HCT116 (cell line): ENCODE results near the gene SLC35C1. TPM values are rescaled to one million over a fixed set of nuclear protein-coding genes. Genes with fewer than 3 reads are reported as not detected.

Source experiments
- ATAC-seq: fragments of 200-7000 bp; cut with Tn5 transposase; 2 replicates; pipeline ENCODE4 v1.9.1; 2020; ENCODE audit warnings: mild to moderate bottlenecking, moderate library complexity
- BruUV-seq: library from RNA; stranded (reverse); fragments of 400-500 nt; replicated peaks from 2 replicates; lab custom pipeline; 2021; lab: Mats Ljungman, UMichigan
- CTCF ChIA-PET: fragments of 300-600 bp; sonication (Branson Sonifier 250); formaldehyde crosslinking; loops from one replicate; lab custom pipeline; 2021; ENCODE audit warnings: antibody characterized with exemption; lab: Charles Lee
- POLR2A ChIA-PET: fragments of 300-600, 350-600 bp; sonication (Branson Sonifier 250); formaldehyde crosslinking; loops from one replicate; lab custom pipeline; 2021; ENCODE audit warnings: antibody characterized with exemption; lab: Charles Lee
- RAD21 ChIA-PET, 2 experiments: fragments of 300-600 bp; sonication (Branson Sonifier 250); formaldehyde crosslinking; loops; one replicate each; lab custom pipeline; 2023; ENCODE audit warnings: low total read pairs in 2 of 2; ENCODE audit not compliant: uncharacterized antibody in 2 of 2, unreplicated experiment in 2 of 2, low non-redundant PET in 1 of 2; lab: Charles Lee
- DNase-seq: peaks from one replicate; pipeline ENCODE4 v3.0.0-alpha.2; 2010; ENCODE audit warnings: low read depth, low spot score
- H2AFZ ChIP-seq: fragments of 200-600 bp; shearing (Covaris generic), sonication (generic); 2 replicates; pipeline ENCODE4 v1.6.1; 2017; ENCODE audit warnings: low read depth, mixed run types, mixed read lengths, antibody characterized with exemption, low read length; ENCODE audit not compliant: poor library complexity, severe bottlenecking
- H3K27ac ChIP-seq: 2 replicates; pipeline ENCODE4 v1.5.1; 2012; ENCODE audit warnings: low read depth, low read length
- H3K27me3 ChIP-seq: fragments of 200-600 bp; sonication (generic); 2 replicates; pipeline ENCODE4 v1.6.1; 2016; ENCODE audit warnings: mixed run types, low read length, mixed read lengths; ENCODE audit not compliant: insufficient read depth
- H3K36me3 ChIP-seq, 2 experiments: fragments of 200-500 bp in 1 of 2; fragments of 200-600 bp in 1 of 2; sonication (Bioruptor generic) in 1 of 2; sonication (generic) in 1 of 2; 2 replicates each; pipeline versions ENCODE4 v1.5.1 to v1.6.1; 2014 to 2016; ENCODE audit warnings: low read length in 2 of 2, inconsistent platforms in 1 of 2, mixed read lengths in 1 of 2, mixed run types in 1 of 2; ENCODE audit not compliant: insufficient read depth in 2 of 2, control insufficient read depth in 1 of 2
- H3K4me1 ChIP-seq, 2 experiments: fragments of 200-600 bp in 1 of 2; sonication (generic) in 1 of 2; 2 replicates each; pipeline versions ENCODE4 v1.5.1 to v1.6.1; 2012 to 2017; ENCODE audit warnings: low read length in 2 of 2, inconsistent platforms in 1 of 2, mild to moderate bottlenecking in 1 of 2, mixed read lengths in 1 of 2, mixed run types in 1 of 2, moderate library complexity in 1 of 2; ENCODE audit not compliant: insufficient read depth in 2 of 2, control insufficient read depth in 1 of 2
- H3K4me2 ChIP-seq: fragments of 200-600 bp; sonication (generic); 2 replicates; pipeline ENCODE4 v1.6.1; 2017; ENCODE audit warnings: mixed run types, low read length, mixed read lengths
- H3K4me3 ChIP-seq, 2 experiments: fragments of 200-600 bp in 1 of 2; sonication (generic) in 1 of 2; replicated peaks in 1 of 2; 2 replicates each; pipeline ENCODE4 v1.5.1; 2011 to 2016; ENCODE audit warnings: low read length in 2 of 2, control low read depth in 1 of 2, low read depth in 1 of 2, mild to moderate bottlenecking in 1 of 2, mixed read lengths in 1 of 2, mixed run types in 1 of 2
- H3K79me2 ChIP-seq: fragments of 200-600 bp; sonication (generic); 2 replicates; pipeline ENCODE4 v1.6.1; 2017; ENCODE audit warnings: mild to moderate bottlenecking, mixed run types, low read length, moderate library complexity, mixed read lengths; ENCODE audit not compliant: insufficient read depth
- H3K9ac ChIP-seq: fragments of 200-600 bp; sonication (generic); 2 replicates; pipeline ENCODE4 v1.6.1; 2016; ENCODE audit warnings: low read length, mixed read lengths
- H3K9me2 ChIP-seq: fragments of 200-600 bp; sonication (generic), shearing (Covaris generic); 2 replicates; pipeline ENCODE4 v1.6.1; 2017; ENCODE audit warnings: mixed run types, mild to moderate bottlenecking, moderate library complexity; ENCODE audit not compliant: insufficient read depth
- H3K9me3 ChIP-seq, 2 experiments: fragments of 200-500 bp in 1 of 2; fragments of 200-600 bp in 1 of 2; sonication (Bioruptor generic) in 1 of 2; sonication (generic) in 1 of 2; 2 replicates each; pipeline ENCODE4 v1.6.1; 2014 to 2017; ENCODE audit warnings: low read length in 2 of 2, mixed read lengths in 2 of 2, inconsistent platforms in 1 of 2, low read depth in 1 of 2, mild to moderate bottlenecking in 1 of 2, mixed run types in 1 of 2, moderate library complexity in 1 of 2; ENCODE audit not compliant: control insufficient read depth in 1 of 2, insufficient read depth in 1 of 2
- H4K20me1 ChIP-seq: fragments of 200-600 bp; sonication (generic), shearing (Covaris generic); 2 replicates; pipeline ENCODE4 v1.6.1; 2017; ENCODE audit warnings: mixed run types, mild to moderate bottlenecking, moderate library complexity; ENCODE audit not compliant: insufficient read depth
- CBX3 ChIP-seq: IDR thresholded peaks from 2 replicates; pipeline ENCODE4 v1.6.1; 2012; ENCODE audit warnings: low read depth
- EGR1 ChIP-seq: IDR thresholded peaks from 2 replicates; pipeline ENCODE4 v1.6.1; 2012; ENCODE audit warnings: low read depth
- ELF1 ChIP-seq: IDR thresholded peaks from 2 replicates; pipeline ENCODE4 v1.6.1; 2012; ENCODE audit warnings: low read depth, borderline replicate concordance
- EZH2 ChIP-seq: fragments of 200-600 bp; sonication (generic); IDR thresholded peaks from 2 replicates; pipeline ENCODE4 v1.6.1; 2017; ENCODE audit warnings: antibody characterized with exemption, mixed run types
- FOSL1 ChIP-seq: IDR thresholded peaks from 2 replicates; pipeline ENCODE4 v1.6.1; 2012; ENCODE audit warnings: low read depth
- JUND ChIP-seq: IDR thresholded peaks from 2 replicates; pipeline ENCODE4 v1.6.1; 2012
- POLR2A ChIP-seq: IDR thresholded peaks from 2 replicates; pipeline ENCODE4 v1.7.0; 2011; ENCODE audit warnings: borderline replicate concordance; ENCODE audit not compliant: insufficient read depth, insufficient read length; ENCODE audit errors: extremely low read depth
- POLR2AphosphoS5 ChIP-seq: IDR thresholded peaks from 2 replicates; pipeline ENCODE4 v1.6.1; 2011; ENCODE audit warnings: mild to moderate bottlenecking, low read depth, low read length, moderate library complexity
- SIN3A ChIP-seq: IDR thresholded peaks from 2 replicates; pipeline ENCODE4 v1.6.1; 2012; ENCODE audit warnings: low read depth
- SRF ChIP-seq: IDR thresholded peaks from 2 replicates; pipeline ENCODE4 v1.6.1; 2012; ENCODE audit warnings: low read depth
- TCF7L2 ChIP-seq: IDR thresholded peaks from 2 replicates; pipeline ENCODE4 v1.7.0; 2011; ENCODE audit warnings: borderline replicate concordance, inconsistent platforms; ENCODE audit not compliant: insufficient read depth, insufficient read length; ENCODE audit errors: extremely low read depth
- intact Hi-C: fragments of 100-400 bp; cut with micrococcal nuclease; formaldehyde crosslinking; loops from 2 replicates; pipeline ENCODE4 v1.10.0; 2022
- total RNA-seq: library from RNA; stranded (reverse); gene quantifications from one replicate; pipeline ENCODE4 v1.2.1, GENCODE V29; 2021; ENCODE audit not compliant: unreplicated experiment
- TF ChIP-seq, protein P1 (sequence below): IDR thresholded peaks from 2 replicates; pipeline ENCODE4 v1.6.1; 2012
- TF ChIP-seq, protein P2 (sequence below): IDR thresholded peaks from 2 replicates; pipeline ENCODE4 v1.6.1; 2012
- TF ChIP-seq, protein P3 (sequence below), 3 experiments: fragments of 200-600 bp in 1 of 3; sonication (generic) in 1 of 3; IDR thresholded peaks in 2 of 3; conservative IDR thresholded peaks in 1 of 3; 2 replicates each; pipeline ENCODE4 v1.5.1; 2012 to 2017; ENCODE audit warnings: low read depth in 2 of 3, low read length in 2 of 3, antibody characterized with exemption in 1 of 3, borderline replicate concordance in 1 of 3, control low read depth in 1 of 3, mild to moderate bottlenecking in 1 of 3, mixed read lengths in 1 of 3, mixed run types in 1 of 3, moderate library complexity in 1 of 3; ENCODE audit not compliant: insufficient read depth in 1 of 3

The SLC35C1 gene
- total RNA-seq, 1 experiment from 2014 or later: 18.2 TPM

DNA sequence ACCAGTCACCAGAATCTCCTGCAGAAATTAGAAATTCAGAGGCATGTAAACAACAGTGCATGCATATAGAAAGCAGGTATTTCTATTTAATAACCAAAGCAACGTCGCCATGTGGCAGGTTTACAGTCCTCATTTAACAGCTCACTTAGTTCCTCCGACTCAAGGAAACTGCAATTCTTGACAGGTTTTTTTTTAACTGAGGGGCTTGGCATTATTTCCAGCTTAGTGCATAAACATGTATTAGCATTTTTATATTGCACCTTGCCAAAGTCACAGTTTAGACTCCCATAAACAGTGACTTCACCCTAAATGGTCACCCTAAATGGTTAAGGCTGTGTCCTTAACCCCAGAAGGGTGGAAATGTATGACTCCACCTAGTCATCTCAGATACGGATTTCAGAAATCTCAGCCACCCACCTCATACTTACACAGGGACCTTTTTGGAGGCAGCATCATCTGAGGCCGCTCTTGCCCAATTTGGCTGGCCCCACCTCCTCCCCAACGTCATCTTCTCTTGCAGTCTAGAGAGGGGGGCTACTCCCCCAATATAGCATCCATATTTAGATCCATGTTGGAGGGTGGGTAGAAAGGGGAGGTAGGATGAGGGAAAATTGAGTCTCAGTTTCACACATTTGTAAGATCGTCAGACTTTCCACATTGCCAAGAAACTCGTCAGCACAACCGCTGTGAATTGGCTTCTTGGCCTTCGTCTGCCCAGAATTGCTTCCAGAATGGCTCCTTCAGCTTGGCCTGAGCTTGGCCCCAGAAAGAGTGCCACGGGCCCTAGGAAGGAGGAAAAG is 31.8 kb upstream of the SLC35C1 start:
- Histone ChIP-seq H3K79me2 (no peaks in the 10 kb centered on the region), H3K36me3 (no peaks in the 10 kb centered on the region), H3K4me2 (no peak overlapping the region), H3K4me1 (peaks cover 0 to 7% of the 10 kb centered on the region in 2 experiments; a peak in 1 of 4 replicates), H3K27ac (no peak overlapping the region), H3K9ac (no peak overlapping the region), H3K9me3 (no peaks in the 10 kb centered on the region), H3K9me2 (no peaks in the 10 kb centered on the region), H3K27me3 (no peaks in the 10 kb centered on the region), H4K20me1 (no peaks in the 10 kb centered on the region), H3K4me3 (no peak overlapping the region), H2AFZ (no peak overlapping the region)
- ChIA-PET CTCF (interaction anchor here (1.2 kb wide), 1 partner anchor 114 kb away, joined by 3 read pairs; no protein-coding TSS in a partner anchor), POLR2A (no interaction called here), RAD21 (no interaction called here)
- ATAC-seq (no peak), DNase-seq (no peak)
- BruUV-seq: no TSS peak
- intact Hi-C loops: loop anchor here (1.0 kb wide), 1 partner anchor 663 kb away; no protein-coding TSS in a partner anchor
- TF ChIP-seq, protein P1, sequence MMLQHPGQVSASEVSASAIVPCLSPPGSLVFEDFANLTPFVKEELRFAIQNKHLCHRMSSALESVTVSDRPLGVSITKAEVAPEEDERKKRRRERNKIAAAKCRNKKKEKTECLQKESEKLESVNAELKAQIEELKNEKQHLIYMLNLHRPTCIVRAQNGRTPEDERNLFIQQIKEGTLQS: no peak

DNA sequence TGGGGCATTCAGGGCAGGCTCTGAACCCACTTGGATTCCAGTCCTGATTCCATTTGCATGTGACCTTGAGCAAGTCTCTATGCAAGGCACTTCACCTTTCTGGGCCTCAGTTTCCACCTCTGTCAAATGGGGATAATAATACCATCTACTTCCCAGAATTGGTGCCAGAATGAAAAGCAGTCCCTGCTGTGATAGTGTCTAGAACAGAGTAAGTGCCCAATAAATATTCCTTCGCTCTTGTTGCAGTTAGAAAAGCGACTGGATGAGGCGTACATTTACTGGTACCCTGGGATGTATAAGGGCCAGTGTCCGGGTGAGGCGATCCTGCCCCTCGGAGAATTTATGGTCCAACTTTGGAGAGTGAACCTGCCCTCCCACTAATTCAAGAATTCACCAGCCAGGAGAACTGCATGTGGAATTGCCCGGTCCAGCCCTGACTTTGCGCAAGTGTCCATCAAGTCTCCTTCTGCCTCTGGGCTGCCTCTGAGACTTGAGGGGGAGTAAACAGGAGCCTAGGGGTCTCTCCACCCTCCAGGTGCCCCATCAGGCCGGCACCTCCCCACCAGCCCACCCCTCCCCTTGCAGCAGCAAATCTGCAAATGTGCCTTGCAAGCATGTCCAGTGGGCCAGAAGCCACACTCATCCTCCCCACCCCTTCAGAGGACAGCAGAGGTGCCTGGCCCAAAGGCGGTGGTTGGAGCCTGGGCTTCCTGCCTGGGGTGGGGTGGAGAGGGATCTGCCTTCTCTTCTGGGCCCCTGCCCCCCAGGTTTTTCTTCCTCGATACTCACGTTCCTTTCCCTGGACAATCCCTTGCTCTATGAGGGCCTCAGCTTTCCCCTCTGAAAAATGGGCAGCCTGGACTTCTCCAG is 30.9 kb upstream of the SLC35C1 start:
- no peaks in the 10 kb centered on the region for H3K27me3 ChIP-seq
- peaks cover 0 to 7% of the 10 kb centered on the region in 2 experiments; a peak in 1 of 4 replicates for H3K4me1 ChIP-seq
- H2AFZ ChIP-seq: no peak overlapping the region
- no peak for ATAC-seq
- H3K9ac ChIP-seq: no peak overlapping the region
- intact Hi-C loops: no loop called here
- CTCF ChIA-PET: interaction anchor here (1.2 kb wide), 1 partner anchor 115 kb away, joined by 3 read pairs; no protein-coding TSS in a partner anchor
- POLR2A ChIA-PET: no interaction called here
- RAD21 ChIA-PET: no interaction called here
- H3K9me3 ChIP-seq: no peaks in the 10 kb centered on the region
- TF ChIP-seq POLR2A: no peak
- no peak for TF ChIP-seq SIN3A
- TF ChIP-seq JUND: no peak
- no peak for TF ChIP-seq EGR1
- TF ChIP-seq ELF1: no peak
- TF ChIP-seq, protein P2, sequence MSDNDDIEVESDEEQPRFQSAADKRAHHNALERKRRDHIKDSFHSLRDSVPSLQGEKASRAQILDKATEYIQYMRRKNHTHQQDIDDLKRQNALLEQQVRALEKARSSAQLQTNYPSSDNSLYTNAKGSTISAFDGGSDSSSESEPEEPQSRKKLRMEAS: no peak
- TF ChIP-seq FOSL1: no peak
- TF ChIP-seq EZH2: no peak
- no peak for TF ChIP-seq SRF
- TF ChIP-seq, protein P3, sequence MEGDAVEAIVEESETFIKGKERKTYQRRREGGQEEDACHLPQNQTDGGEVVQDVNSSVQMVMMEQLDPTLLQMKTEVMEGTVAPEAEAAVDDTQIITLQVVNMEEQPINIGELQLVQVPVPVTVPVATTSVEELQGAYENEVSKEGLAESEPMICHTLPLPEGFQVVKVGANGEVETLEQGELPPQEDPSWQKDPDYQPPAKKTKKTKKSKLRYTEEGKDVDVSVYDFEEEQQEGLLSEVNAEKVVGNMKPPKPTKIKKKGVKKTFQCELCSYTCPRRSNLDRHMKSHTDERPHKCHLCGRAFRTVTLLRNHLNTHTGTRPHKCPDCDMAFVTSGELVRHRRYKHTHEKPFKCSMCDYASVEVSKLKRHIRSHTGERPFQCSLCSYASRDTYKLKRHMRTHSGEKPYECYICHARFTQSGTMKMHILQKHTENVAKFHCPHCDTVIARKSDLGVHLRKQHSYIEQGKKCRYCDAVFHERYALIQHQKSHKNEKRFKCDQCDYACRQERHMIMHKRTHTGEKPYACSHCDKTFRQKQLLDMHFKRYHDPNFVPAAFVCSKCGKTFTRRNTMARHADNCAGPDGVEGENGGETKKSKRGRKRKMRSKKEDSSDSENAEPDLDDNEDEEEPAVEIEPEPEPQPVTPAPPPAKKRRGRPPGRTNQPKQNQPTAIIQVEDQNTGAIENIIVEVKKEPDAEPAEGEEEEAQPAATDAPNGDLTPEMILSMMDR (IDR thresholded peaks at IDR 0.05 in 2 of 3, conservative IDR thresholded peaks at IDR 0.05 in 1 of 3; ENCODE audit: borderline replicate concordance in 1 of 3, insufficient read depth in 1 of 3, low read depth in 2 of 3, low read length in 2 of 3): no peak
- TF ChIP-seq CBX3: no peak
- TF ChIP-seq TCF7L2: no peak
- no peak for TF ChIP-seq POLR2AphosphoS5
- TF ChIP-seq, protein P1: no peak
- TF ChIP-seq, all 23 proteins: peak for 0
- no peak overlapping the region for H3K27ac ChIP-seq
- no peaks in the 10 kb centered on the region for H4K20me1 ChIP-seq
- no peaks in the 10 kb centered on the region for H3K9me2 ChIP-seq
- H3K4me2 ChIP-seq: no peak overlapping the region
- no peak overlapping the region for H3K4me3 ChIP-seq
- no TSS peak for BruUV-seq
- H3K79me2 ChIP-seq: no peaks in the 10 kb centered on the region
- no peaks in the 10 kb centered on the region for H3K36me3 ChIP-seq
- DNase-seq: no peak
